Measurements from ENCODE around the gene TMEM256. TPM values are rescaled to one million over a fixed set of nuclear protein-coding genes. Genes with fewer than 3 reads are reported as not detected.

Gene TMEM256
- total RNA-seq, 1 experiment from 2014 or later: 151 TPM

DNA sequence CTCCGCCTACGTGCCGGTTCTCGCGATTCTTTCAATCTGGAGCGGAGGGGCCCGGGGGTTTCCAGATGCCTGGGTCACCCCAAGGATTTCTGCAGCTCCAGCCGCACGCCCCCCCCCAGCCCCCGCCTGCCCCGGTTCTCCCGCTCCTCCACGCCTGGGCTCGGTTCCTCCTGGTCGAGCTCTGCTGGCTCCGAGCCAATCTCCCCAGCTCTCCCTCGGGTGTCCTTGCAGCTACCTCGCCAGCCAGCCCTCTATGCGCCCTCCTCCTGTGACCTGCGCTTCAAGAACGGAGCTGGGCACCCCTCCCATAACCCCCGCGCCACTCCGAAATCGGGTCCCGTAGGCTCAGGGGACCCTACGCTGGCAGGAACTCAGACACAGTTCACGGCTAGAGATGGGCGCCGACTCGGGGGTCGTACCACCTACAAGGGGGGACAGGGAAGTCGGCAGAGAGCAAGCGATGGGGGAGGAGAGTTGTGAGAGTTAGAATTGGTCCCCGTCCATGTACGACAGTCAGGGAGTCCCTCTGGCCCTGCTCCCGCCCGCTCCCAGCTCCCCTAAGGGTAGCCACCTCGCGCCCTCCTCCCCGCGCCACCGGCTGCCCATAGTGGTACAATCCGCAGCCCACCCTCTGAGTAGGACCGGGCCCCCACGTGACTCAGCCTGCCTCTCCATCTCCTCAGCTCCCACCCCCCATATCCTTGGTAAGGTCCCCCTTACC, 36.4 kb upstream of the TMEM256 start:
- H3K14ac ChIP-seq (ENCODE audit: insufficient read depth, low read length): peak overlapping the region; percentile 97
- no CpG with 5 or more reads among the region's 46 CpGs for WGBS (ENCODE audit: extremely low coverage, insufficient read length, low lambda C conversion rate)
- no peaks in the 10 kb centered on the region for H4K20me1 ChIP-seq (ENCODE audit: control insufficient read depth, insufficient read depth, insufficient read length)
- H2BK20ac ChIP-seq (ENCODE audit: low read depth, low read length, poor library complexity, severe bottlenecking): no peak overlapping the region
- TF ChIP-seq, protein P1, sequence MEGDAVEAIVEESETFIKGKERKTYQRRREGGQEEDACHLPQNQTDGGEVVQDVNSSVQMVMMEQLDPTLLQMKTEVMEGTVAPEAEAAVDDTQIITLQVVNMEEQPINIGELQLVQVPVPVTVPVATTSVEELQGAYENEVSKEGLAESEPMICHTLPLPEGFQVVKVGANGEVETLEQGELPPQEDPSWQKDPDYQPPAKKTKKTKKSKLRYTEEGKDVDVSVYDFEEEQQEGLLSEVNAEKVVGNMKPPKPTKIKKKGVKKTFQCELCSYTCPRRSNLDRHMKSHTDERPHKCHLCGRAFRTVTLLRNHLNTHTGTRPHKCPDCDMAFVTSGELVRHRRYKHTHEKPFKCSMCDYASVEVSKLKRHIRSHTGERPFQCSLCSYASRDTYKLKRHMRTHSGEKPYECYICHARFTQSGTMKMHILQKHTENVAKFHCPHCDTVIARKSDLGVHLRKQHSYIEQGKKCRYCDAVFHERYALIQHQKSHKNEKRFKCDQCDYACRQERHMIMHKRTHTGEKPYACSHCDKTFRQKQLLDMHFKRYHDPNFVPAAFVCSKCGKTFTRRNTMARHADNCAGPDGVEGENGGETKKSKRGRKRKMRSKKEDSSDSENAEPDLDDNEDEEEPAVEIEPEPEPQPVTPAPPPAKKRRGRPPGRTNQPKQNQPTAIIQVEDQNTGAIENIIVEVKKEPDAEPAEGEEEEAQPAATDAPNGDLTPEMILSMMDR (conservative IDR thresholded peaks at IDR 0.05): no peak
- H3K9me3 ChIP-seq (ENCODE audit: control insufficient read depth, low read depth, low read length): no peaks in the 10 kb centered on the region
- peak overlapping the region; percentile 97 to 99 (median 99) for H3K27ac Mint-ChIP-seq
- no peaks in the 10 kb centered on the region; a peak in 1 of 5 replicates for H3K9me3 Mint-ChIP-seq
- peaks cover 36 to 44% of the 10 kb centered on the region in 2 experiments for H3K4me1 Mint-ChIP-seq
- no peak overlapping the region for H2BK12ac ChIP-seq (ENCODE audit: insufficient read length, low read depth, low read length)
- no peak overlapping the region for H2BK5ac ChIP-seq (ENCODE audit: insufficient read length, low read length)
- peak overlapping the region; percentile 60 for H3K4me2 ChIP-seq (ENCODE audit: insufficient read depth, insufficient read length, low read length)
- peak overlapping the region; percentile 73 for H3K9ac ChIP-seq (ENCODE audit: extremely low read depth, insufficient read length, low read length)
- H3K36me3 Mint-ChIP-seq (ENCODE audit: insufficient read depth in 1 of 3, low read depth in 3 of 3): peaks cover 0 to 13% (median 2%) of the 10 kb centered on the region in 3 experiments; a peak in 3 of 7 replicates
- peak; percentile 85 for DNase-seq
- H3T11ph ChIP-seq (ENCODE audit: low read length): no peak overlapping the region
- peaks cover 32% of the 10 kb centered on the region for H3K27me3 Mint-ChIP-seq (ENCODE audit: low read depth)
- no peak overlapping the region for H3K4ac ChIP-seq (ENCODE audit: low read depth, low read length)
- H3K27me3 ChIP-seq (ENCODE audit: insufficient read depth, low read length): peaks cover 7% of the 10 kb centered on the region
- H2AFZ ChIP-seq (ENCODE audit: low read length): no peak overlapping the region
- no peak overlapping the region for H2BK120ac ChIP-seq (ENCODE audit: low read depth, low read length, poor library complexity, severe bottlenecking)
- H3K79me2 ChIP-seq (ENCODE audit: insufficient read depth, low read length): no peaks in the 10 kb centered on the region
- peak overlapping the region; percentile 93 to 98 for H3K4me3 Mint-ChIP-seq
- no peaks in the 10 kb centered on the region for H3K79me1 ChIP-seq (ENCODE audit: insufficient read depth, low read depth, low read length, poor library complexity, severe bottlenecking)
- no peak overlapping the region for H2AK5ac ChIP-seq (ENCODE audit: insufficient read length, low read length)
- H3K23me2 ChIP-seq (ENCODE audit: insufficient read length, low read depth, low read length, poor library complexity, severe bottlenecking): peaks cover 36% of the 10 kb centered on the region
- H3K23ac ChIP-seq (ENCODE audit: insufficient read length, low read depth, low read length): no peak overlapping the region
- H3K56ac ChIP-seq (ENCODE audit: insufficient read length, low read depth, low read length): no peak overlapping the region
- peak overlapping the region; percentile 53 for H4K5ac ChIP-seq (ENCODE audit: insufficient read length, low read depth, low read length)
- no peak overlapping the region for H2BK15ac ChIP-seq (ENCODE audit: low read depth, low read length)
- peak overlapping the region; percentile 98 for H3K18ac ChIP-seq (ENCODE audit: insufficient read length, low read depth, low read length)
- no peak overlapping the region for H4K91ac ChIP-seq (ENCODE audit: insufficient read length, low read depth, low read length)
- H3K27ac ChIP-seq (ENCODE audit: insufficient read length, low read depth, low read length): peak overlapping the region; percentile 1
- H4K8ac ChIP-seq (replicated peaks; ENCODE audit: insufficient read length, low read depth, low read length): no peak overlapping the region
- H3K4me1 ChIP-seq (ENCODE audit: insufficient read depth, low read length): no peaks in the 10 kb centered on the region; the same call in 1 of the 2 replicates

All from H9 (cell line).